Muscle layer of duodenum (tissue), 2 donors: ENCODE data around the gene CNOT4.
"Not testable (repeated sequence)": the region's sequence is repeated elsewhere in the genome, so short reads cannot be mapped to it uniquely, and the experiment has no call there.

ENCODE experiments used
- H3K27ac ChIP-seq: one replicate; pipeline ENCODE4 v1.7.0; 2013; ENCODE audit warnings: mild to moderate bottlenecking, low read length
- H3K27me3 ChIP-seq: one replicate; pipeline ENCODE4 v1.7.0; 2013; ENCODE audit warnings: low read depth, mild to moderate bottlenecking, control low read depth, low read length
- H3K36me3 ChIP-seq, 2 donors: one replicate each; pipeline ENCODE4 v1.7.0; 2013; ENCODE audit warnings: low read length in 2 of 2, control low read depth in 1 of 2, mild to moderate bottlenecking in 1 of 2; ENCODE audit not compliant: insufficient read depth in 2 of 2, control insufficient read depth in 1 of 2
- H3K4me1 ChIP-seq, 2 donors: one replicate each; pipeline ENCODE4 v1.7.0; 2013; ENCODE audit warnings: low read length in 2 of 2, mild to moderate bottlenecking in 2 of 2, control low read depth in 1 of 2, moderate library complexity in 1 of 2; ENCODE audit not compliant: insufficient read depth in 2 of 2, control insufficient read depth in 1 of 2
- H3K4me3 ChIP-seq, 2 donors: one replicate each; pipeline ENCODE4 v1.7.0; 2013; ENCODE audit warnings: low read length in 2 of 2, low read depth in 1 of 2, mild to moderate bottlenecking in 1 of 2
- H3K9me3 ChIP-seq, 2 donors: one replicate each; pipeline ENCODE4 v1.7.0; 2013; ENCODE audit warnings: low read length in 2 of 2, control low read depth in 1 of 2, mild to moderate bottlenecking in 1 of 2; ENCODE audit not compliant: control insufficient read depth in 1 of 2
- donor health status: healthy.

CNOT4 gene

DNA sequence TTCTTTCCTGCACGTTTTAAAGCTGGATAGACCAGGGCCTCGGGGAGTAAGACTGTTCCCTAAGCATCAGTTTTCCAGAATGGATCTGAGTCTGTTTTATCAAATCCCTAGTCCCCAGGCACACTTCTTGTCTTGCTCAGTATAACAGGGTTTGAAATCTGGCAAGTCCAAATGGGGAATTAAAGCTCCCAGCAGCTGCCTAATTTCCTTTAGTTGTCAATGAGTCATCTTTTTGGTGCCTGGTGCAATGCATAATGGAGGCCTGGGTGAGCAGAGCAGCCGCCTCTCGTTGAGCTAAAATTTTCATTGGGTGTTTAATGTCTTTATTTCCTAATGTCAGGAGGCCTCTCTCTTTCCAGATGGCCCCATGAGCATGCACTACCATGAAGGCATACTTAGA, 188.3 kb downstream of the CNOT4 start:
- Histone ChIP-seq H3K4me1 (peaks cover 8 to 18% of the 10 kb centered on the region in 2 donors), H3K9me3 (no peaks in the 10 kb centered on the region), H3K4me3 (no peak overlapping the region), H3K27me3 (no peaks in the 10 kb centered on the region), H3K27ac (no peak overlapping the region), H3K36me3 (no peaks in the 10 kb centered on the region)

DNA sequence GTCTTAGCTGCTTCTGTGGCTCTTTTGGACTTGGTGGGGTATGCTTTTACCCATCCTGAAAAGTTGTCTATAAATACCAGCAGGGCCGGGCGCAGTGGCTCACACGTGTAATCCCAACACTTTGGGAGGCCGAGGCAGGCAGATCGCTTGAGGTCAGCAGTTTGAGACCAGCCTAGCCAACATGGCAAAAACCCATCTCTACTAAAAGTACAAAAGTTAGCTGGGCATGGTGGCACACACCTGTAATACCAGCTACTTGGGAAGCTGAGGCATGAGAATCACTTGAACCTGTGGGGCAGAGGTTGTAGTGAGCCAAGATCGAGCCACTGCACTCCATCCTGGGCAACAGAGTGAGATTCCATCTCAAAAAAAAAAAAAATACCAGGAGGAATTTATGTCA, 188.9 kb downstream of the CNOT4 start:
- peaks cover 8 to 18% of the 10 kb centered on the region in 2 donors for H3K4me1 ChIP-seq
- not testable (repeated sequence) for H3K27ac ChIP-seq, H3K9me3 ChIP-seq, H3K27me3 ChIP-seq, H3K36me3 ChIP-seq, H3K4me3 ChIP-seq

DNA sequence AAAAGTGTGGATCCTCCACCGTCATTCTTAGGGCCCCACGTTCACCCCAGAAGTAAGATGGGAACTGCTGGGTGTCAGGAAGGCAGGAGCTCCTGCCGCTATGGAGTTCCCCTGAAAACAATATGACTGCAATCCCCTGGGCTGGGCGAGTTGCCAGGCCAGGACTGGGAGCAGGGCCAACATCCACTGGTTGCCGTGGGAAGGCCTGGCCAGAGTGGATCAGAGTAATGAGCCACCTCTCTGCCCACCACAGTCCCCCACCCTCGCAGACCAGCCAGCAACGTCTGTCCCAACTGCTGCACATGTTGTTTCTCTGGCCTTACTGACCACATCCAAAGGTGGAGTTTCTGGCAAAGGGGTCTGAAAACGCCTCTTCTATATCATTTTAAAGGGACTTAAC, 189.6 kb downstream of the CNOT4 start:
- H3K27ac ChIP-seq: no peak overlapping the region
- H3K9me3 ChIP-seq: no peaks in the 10 kb centered on the region
- H3K4me3 ChIP-seq: no peak overlapping the region
- no peaks in the 10 kb centered on the region for H3K27me3 ChIP-seq
- no peaks in the 10 kb centered on the region for H3K36me3 ChIP-seq
- H3K4me1 ChIP-seq: peaks cover 8 to 18% of the 10 kb centered on the region in 2 donors

DNA sequence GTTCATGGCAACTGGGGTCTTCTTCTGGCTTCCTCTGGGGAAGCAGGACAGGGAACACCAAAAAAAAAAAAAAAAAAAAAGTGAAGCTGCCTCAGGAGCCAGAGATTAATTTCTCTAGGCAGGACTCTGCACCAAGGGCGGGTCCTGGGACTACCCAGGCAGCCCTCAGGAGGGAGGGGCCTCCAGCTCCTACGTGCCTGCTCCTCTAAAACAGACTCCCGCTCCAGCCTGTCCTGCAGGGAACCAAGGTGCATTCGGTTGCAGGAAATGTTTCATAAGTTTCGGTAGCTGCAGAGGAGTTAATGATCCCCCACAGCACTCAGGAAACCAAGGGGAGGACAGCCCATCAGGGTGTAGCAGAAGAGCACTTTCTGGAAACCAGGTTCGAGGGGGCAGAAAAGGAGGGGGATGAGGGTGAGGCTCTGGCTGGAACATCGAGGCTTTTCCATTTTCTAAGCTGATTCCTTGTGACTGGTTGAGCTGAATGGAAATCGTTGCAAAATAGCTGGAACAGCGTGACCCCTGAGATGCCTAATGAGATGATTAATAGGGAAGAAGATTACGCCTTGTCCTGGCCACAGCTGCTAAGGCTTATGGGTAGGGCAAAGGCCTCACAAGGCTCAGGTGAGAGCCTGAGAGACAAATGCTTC, 192.1 kb downstream of the CNOT4 start:
- Histone ChIP-seq H3K27ac (peak overlapping the region; percentile 31), H3K4me3 (peak overlapping the region in 1 of 2 donors; percentile 21), H3K36me3 (no peaks in the 10 kb centered on the region), H3K4me1 (peaks cover 8 to 18% of the 10 kb centered on the region in 2 donors), H3K9me3 (no peaks in the 10 kb centered on the region), H3K27me3 (no peaks in the 10 kb centered on the region)

DNA sequence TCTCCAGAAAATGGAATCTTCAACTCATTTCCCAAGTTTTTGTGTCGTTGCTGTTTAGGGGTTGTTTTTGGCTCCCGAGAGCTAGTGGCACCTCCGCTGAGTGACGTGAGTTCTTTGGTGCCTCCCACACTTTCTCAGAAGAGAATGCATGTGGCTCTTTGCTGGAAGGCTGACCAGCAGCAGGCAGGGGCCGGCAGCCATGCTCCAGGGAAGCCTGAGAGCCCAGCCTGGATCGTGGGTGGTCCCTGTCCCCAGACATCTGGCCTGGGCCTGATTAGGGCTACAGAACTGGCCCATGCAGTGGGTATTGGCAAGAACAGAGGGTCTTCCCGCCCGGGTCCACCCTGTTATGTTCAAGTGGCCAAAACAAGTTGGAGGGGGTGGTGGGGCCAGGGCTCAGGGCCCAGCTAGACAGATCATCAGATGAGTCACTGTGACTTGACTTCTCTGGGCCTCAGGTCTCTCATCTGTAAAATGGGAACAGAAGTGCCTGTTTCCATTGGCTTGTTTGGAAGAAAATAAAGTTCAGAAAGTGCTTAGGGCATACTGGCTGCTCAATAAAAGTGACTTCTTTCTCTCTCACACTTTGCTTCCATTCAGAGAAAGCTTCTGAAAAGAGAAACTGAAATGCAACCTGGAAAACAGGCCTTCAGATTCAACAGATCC, 193.1 kb downstream of the CNOT4 start:
- peaks cover 8 to 18% of the 10 kb centered on the region in 2 donors for H3K4me1 ChIP-seq
- no peak overlapping the region for H3K27ac ChIP-seq
- no peaks in the 10 kb centered on the region for H3K27me3 ChIP-seq
- no peak overlapping the region for H3K4me3 ChIP-seq
- H3K9me3 ChIP-seq: no peaks in the 10 kb centered on the region
- no peaks in the 10 kb centered on the region for H3K36me3 ChIP-seq

DNA sequence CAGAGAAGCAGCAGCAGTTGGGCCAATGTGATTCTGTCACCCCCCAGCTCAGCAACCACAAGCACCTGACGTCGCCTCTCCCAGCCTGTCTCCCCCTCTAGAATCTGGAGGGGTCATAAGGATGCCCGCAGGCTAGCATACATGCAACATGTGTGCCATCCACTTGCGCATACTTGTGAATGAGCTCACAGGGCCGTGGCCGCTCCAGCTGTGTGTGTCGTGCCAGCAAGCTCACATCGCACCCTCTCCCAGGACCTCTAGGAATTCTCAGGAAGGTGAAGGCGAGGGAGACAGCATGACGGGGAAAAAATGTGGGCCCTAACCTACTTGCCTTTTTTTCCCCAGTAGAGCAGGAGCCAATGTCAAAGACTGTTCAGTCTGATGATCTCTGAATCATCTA, 195.9 kb downstream of the CNOT4 start:
- Histone ChIP-seq H3K27me3 (no peaks in the 10 kb centered on the region), H3K4me1 (peaks cover 0 to 3% of the 10 kb centered on the region in 2 donors), H3K9me3 (no peaks in the 10 kb centered on the region)

More for the DNA sequence above, 195.9 kb downstream of the CNOT4 start:
- H3K36me3 ChIP-seq: no peaks in the 10 kb centered on the region
- no peak overlapping the region for H3K4me3 ChIP-seq
- H3K27ac ChIP-seq: no peak overlapping the region
